Karpas-422 (cell line): ENCODE data around the gene TECPR2. TPM values are rescaled to one million over a fixed set of nuclear protein-coding genes. Genes with fewer than 3 reads are reported as not detected.

Experiments
- DNase-seq: peaks from one replicate; pipeline ENCODE4 v3.0.0-alpha.2; 2015
- H2AFZ ChIP-seq: fragments of 200-600 bp; sonication (generic); 2 replicates; pipeline ENCODE4 v1.6.1; 2014; ENCODE audit warnings: antibody characterized with exemption, low read length, mixed read lengths
- H3K27ac ChIP-seq: fragments of 200-600 bp; sonication (generic); 2 replicates; pipeline ENCODE4 v1.5.1; 2014; ENCODE audit warnings: mild to moderate bottlenecking, low read length, moderate library complexity
- H3K27me3 ChIP-seq: fragments of 200-600 bp; sonication (generic); 2 replicates; pipeline ENCODE4 v1.6.1; 2014; ENCODE audit warnings: low read length, mixed read lengths
- H3K36me3 ChIP-seq: fragments of 200-600 bp; sonication (generic); 2 replicates; pipeline ENCODE4 v1.6.1; 2014; ENCODE audit warnings: low read length, mixed read lengths; ENCODE audit not compliant: insufficient read depth
- H3K4me1 ChIP-seq: fragments of 200-600 bp; sonication (generic); 2 replicates; pipeline ENCODE4 v1.6.1; 2014; ENCODE audit warnings: mild to moderate bottlenecking, low read length, mixed read lengths
- H3K4me2 ChIP-seq: fragments of 200-600 bp; sonication (generic); 2 replicates; pipeline ENCODE4 v1.6.1; 2014; ENCODE audit warnings: low read length, low read depth, mild to moderate bottlenecking; ENCODE audit not compliant: poor library complexity, severe bottlenecking
- H3K4me3 ChIP-seq: fragments of 200-600 bp; sonication (generic); 2 replicates; pipeline ENCODE4 v1.5.1; 2014; ENCODE audit warnings: mild to moderate bottlenecking, antibody characterized with exemption, low read length, mixed read lengths
- H3K79me2 ChIP-seq: fragments of 200-600 bp; sonication (generic); 2 replicates; pipeline ENCODE4 v1.6.1; 2014; ENCODE audit warnings: mild to moderate bottlenecking, low read length, mixed read lengths
- H3K9ac ChIP-seq: fragments of 200-600 bp; sonication (generic); 2 replicates; pipeline ENCODE4 v1.6.0; 2014; ENCODE audit warnings: low read length
- H3K9me2 ChIP-seq: fragments of 200-600 bp; sonication (generic), shearing (Covaris generic); replicated peaks from 2 replicates; pipeline ENCODE4 v1.6.0; 2014; ENCODE audit warnings: mild to moderate bottlenecking, low read length, moderate library complexity; ENCODE audit not compliant: insufficient read depth
- H3K9me3 ChIP-seq: fragments of 300-700, 200-600 bp; sonication (generic); 2 replicates; pipeline ENCODE4 v1.6.1; 2014; ENCODE audit warnings: low read length, mixed read lengths
- H4K20me1 ChIP-seq: fragments of 200-600 bp; sonication (generic); 2 replicates; pipeline ENCODE4 v1.6.1; 2014; ENCODE audit warnings: mild to moderate bottlenecking, antibody characterized with exemption, low read length, low read depth; ENCODE audit not compliant: insufficient read depth
- total RNA-seq: library from RNA; depleted of rRNA; stranded (reverse); fragments of >200 nt; shearing (Covaris generic); gene quantifications from 2 replicates; pipeline ENCODE4 v1.2.3, GENCODE V29; 2014; ENCODE audit warnings: low replicate concordance

TECPR2 gene
- total RNA-seq, 1 experiment from 2014 or later, result 10.3 TPM

DNA sequence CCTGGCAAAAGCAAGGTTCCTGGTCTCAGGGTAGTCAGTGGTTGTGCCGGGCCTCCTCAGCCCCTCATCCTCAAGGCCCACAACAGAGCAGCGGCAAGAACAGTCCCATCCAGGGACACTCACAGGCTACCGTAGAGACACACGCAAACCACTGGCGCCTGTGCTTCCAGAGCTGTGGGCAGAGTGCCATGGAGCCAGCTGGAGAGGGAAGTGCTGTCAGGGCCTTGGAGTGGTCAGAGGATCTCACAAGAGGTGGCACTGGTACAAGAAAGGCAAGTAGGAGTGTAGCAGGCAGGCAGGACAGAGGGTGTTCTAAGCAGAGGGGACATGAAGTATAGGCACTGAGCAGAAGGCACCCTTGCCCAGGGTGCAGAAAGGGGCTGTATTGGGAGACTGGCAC, 112.2 kb downstream of the TECPR2 start:
- no peak overlapping the region for H3K4me2 ChIP-seq
- no peaks in the 10 kb centered on the region for H3K27me3 ChIP-seq
- no peaks in the 10 kb centered on the region for H3K4me1 ChIP-seq
- H3K9ac ChIP-seq, result no peak overlapping the region
- no peaks in the 10 kb centered on the region for H3K36me3 ChIP-seq
- H3K9me3 ChIP-seq, result no peaks in the 10 kb centered on the region
- H2AFZ ChIP-seq, result no peak overlapping the region
- no peak overlapping the region for H3K27ac ChIP-seq
- DNase-seq, result no peak
- H4K20me1 ChIP-seq, result no peaks in the 10 kb centered on the region
- no peak overlapping the region for H3K4me3 ChIP-seq
- H3K79me2 ChIP-seq, result no peaks in the 10 kb centered on the region
- no peaks in the 10 kb centered on the region for H3K9me2 ChIP-seq

DNA sequence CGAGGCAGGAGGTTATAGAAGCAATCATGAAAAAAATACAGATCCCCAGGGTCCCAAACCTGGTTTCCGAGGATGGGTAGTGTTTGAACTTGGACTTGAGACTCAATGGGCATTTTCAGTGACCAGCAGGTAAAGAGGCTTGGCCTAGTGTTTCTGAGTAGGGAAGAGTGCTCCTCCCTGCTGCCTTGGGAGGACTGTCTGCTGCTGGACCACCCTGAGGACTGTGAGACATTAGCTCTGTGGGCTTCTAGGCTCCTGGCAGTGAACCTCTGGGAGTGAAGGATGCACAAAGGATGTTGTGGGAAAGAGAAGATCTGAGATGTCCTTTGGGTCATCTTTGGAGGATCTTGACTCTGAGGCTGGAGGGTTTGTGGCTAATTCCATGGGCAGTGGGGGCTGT, 116.4 kb downstream of the TECPR2 start:
- Histone ChIP-seq H3K27me3 (no peaks in the 10 kb centered on the region), H2AFZ (no peak overlapping the region), H4K20me1 (no peaks in the 10 kb centered on the region), H3K9me3 (no peaks in the 10 kb centered on the region), H3K4me2 (no peak overlapping the region), H3K9ac (no peak overlapping the region), H3K27ac (no peak overlapping the region), H3K4me1 (no peaks in the 10 kb centered on the region), H3K36me3 (no peaks in the 10 kb centered on the region), H3K4me3 (no peak overlapping the region), H3K9me2 (no peaks in the 10 kb centered on the region), H3K79me2 (no peaks in the 10 kb centered on the region)
- DNase-seq, result no peak

DNA sequence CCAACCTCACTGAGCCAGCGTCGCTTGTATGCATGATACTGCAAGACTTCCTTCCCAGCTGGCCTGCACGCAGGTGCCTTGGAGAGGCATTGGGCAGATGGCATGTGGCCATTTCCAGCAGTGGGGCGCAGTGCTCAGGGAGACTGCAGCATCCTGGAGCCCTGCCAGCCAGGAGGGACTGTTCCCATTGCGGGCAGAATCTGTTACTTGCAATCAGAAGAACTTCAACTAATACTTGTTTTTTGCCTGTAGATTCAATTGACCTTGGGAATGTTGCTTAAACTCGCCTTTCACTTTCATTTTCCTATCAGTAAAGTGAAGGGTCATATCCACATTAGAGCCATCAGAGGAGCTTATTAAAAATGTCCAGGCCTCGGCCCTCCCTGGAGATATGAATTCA, 117.0 kb downstream of the TECPR2 start:
- DNase-seq, result no peak
- Histone ChIP-seq H3K4me3 (no peak overlapping the region), H3K79me2 (no peaks in the 10 kb centered on the region), H3K4me2 (no peak overlapping the region), H3K4me1 (no peaks in the 10 kb centered on the region), H2AFZ (no peak overlapping the region), H4K20me1 (no peaks in the 10 kb centered on the region), H3K27ac (no peak overlapping the region), H3K36me3 (no peaks in the 10 kb centered on the region), H3K9ac (no peak overlapping the region), H3K27me3 (no peaks in the 10 kb centered on the region), H3K9me3 (no peaks in the 10 kb centered on the region), H3K9me2 (no peaks in the 10 kb centered on the region)

DNA sequence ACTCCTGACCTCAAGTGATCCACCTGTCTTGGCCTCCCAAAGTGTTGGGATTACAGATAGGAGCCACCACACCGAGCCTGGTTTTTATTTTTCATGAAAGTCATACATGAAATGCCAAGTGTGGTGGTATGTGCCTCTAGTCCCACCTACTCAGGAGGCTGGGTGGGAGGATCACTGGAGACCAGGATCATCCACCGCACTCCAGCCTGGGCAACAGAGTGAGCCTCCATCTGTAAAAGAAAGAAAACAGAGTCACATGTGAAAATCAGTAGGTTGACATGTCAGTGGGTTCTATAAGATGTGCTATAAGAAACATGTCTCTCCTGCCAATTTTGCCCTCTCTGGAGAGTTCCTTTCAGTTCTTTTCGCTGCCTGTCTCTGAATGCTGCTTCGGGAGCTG, 118.6 kb downstream of the TECPR2 start:
- no peaks in the 10 kb centered on the region for H3K79me2 ChIP-seq
- H3K36me3 ChIP-seq, result no peaks in the 10 kb centered on the region
- DNase-seq, result no peak
- no peaks in the 10 kb centered on the region for H4K20me1 ChIP-seq
- H2AFZ ChIP-seq, result no peak overlapping the region
- H3K9ac ChIP-seq, result no peak overlapping the region
- H3K9me3 ChIP-seq, result no peaks in the 10 kb centered on the region
- H3K4me2 ChIP-seq, result no peak overlapping the region
- no peak overlapping the region for H3K4me3 ChIP-seq
- H3K27me3 ChIP-seq, result no peaks in the 10 kb centered on the region
- no peaks in the 10 kb centered on the region for H3K9me2 ChIP-seq
- no peaks in the 10 kb centered on the region for H3K4me1 ChIP-seq
- no peak overlapping the region for H3K27ac ChIP-seq

DNA sequence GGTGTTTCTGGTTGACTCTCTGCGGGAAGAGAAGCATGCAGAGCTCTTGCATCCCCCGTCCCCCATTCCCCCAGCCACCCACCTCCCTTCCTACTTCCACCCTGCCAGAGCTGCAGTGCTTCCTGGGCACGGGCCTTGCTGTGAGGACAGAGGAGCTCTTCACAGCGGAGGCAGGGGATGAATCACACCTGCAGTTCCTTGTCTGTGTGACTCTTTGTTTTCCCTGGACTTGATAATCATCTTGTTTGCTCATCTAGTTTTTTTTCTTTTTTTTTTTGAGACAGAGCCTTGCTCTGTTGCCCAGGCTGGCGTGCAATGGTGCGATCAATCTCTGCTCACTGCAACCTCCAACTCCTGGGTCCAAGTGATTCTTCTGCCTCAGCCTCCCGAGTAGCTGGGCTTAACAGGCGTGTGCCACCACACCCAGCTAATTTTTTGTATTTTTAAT, 119.1 kb downstream of the TECPR2 start:
- no peaks in the 10 kb centered on the region for H3K9me3 ChIP-seq
- no peaks in the 10 kb centered on the region for H3K36me3 ChIP-seq
- no peak for DNase-seq
- no peak overlapping the region for H3K4me2 ChIP-seq
- H3K9me2 ChIP-seq, result no peaks in the 10 kb centered on the region
- no peaks in the 10 kb centered on the region for H4K20me1 ChIP-seq
- H2AFZ ChIP-seq, result no peak overlapping the region
- no peak overlapping the region for H3K27ac ChIP-seq
- H3K4me1 ChIP-seq, result no peaks in the 10 kb centered on the region
- no peak overlapping the region for H3K4me3 ChIP-seq
- no peak overlapping the region for H3K9ac ChIP-seq
- no peaks in the 10 kb centered on the region for H3K27me3 ChIP-seq
- no peaks in the 10 kb centered on the region for H3K79me2 ChIP-seq

DNA sequence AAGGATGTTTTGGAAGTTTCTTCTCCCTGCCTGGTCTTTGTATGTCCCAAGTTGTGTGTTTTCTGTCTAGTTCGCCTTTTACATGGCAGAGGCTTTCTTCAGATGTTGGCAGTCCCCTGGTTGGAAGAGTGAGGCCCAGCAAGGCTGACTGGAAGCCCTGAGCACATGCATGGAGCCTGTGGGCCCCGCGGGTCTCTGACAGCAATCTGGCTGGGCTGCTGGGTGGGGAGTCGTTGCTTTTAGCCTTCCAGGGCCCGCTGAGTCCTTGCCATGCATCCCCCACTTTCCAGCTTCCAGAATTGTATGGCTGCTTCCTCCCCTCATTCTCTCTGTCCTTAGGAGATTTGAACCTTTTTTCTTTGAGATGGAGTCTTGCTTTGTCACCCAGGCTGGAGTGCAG, 121.6 kb downstream of the TECPR2 start:
- no peak overlapping the region for H3K9ac ChIP-seq
- no peak for DNase-seq

DNA sequence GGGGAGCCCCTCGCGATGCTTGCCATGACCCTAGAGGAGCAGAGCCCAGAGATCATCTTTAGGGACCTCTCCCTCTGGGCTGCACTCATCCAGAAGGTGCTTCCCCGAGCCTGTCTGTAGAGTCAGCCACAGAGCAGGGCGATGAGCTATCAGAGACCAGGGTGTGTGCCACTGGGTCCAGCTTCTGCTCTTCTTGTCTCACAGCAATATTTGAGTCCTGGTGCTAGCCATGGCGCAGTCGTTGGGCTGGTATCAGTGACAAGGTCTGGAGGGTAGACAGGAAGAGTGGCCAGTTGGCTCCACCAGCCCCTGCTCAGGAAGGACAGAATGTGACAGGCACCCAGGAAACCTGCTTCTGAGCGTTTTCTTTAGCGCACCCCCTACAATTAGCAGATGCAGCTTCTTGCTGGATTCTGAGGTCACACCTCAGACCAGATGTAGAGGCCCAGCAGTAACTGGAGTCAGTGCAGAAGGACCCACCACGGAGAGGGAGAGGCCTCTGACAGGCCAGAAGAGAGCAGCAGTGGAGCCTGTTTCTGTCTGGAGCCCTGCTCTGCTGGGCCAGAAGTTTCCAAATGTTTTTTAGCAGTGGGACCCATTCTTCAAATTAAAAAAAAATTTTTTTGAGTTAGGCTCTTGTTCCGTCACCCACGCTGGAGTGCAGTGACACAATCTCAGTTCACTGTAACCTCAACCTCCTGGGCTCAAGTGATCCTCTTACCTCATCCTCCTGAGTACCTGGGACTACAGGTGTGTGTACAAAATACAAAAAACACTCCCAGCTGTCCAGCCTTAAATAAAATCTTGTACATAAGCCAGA, 123.2 kb downstream of the TECPR2 start:
- Histone ChIP-seq H2AFZ (no peak overlapping the region), H3K79me2 (no peaks in the 10 kb centered on the region), H3K9me2 (no peaks in the 10 kb centered on the region), H3K9ac (no peak overlapping the region), H3K27me3 (no peaks in the 10 kb centered on the region), H3K9me3 (no peaks in the 10 kb centered on the region), H3K4me1 (no peaks in the 10 kb centered on the region), H3K4me2 (no peak overlapping the region), H3K4me3 (no peak overlapping the region), H3K27ac (no peak overlapping the region), H3K36me3 (no peaks in the 10 kb centered on the region), H4K20me1 (no peaks in the 10 kb centered on the region)
- no peak for DNase-seq

More for the DNA sequence above, 121.6 kb downstream of the TECPR2 start:
- no peaks in the 10 kb centered on the region for H3K9me3 ChIP-seq
- no peak overlapping the region for H3K4me2 ChIP-seq
- H3K4me3 ChIP-seq, result no peak overlapping the region
- H3K9me2 ChIP-seq, result no peaks in the 10 kb centered on the region
- no peak overlapping the region for H2AFZ ChIP-seq
- H4K20me1 ChIP-seq, result no peaks in the 10 kb centered on the region
- no peaks in the 10 kb centered on the region for H3K36me3 ChIP-seq
- no peaks in the 10 kb centered on the region for H3K79me2 ChIP-seq
- H3K4me1 ChIP-seq, result no peaks in the 10 kb centered on the region
- H3K27ac ChIP-seq, result no peak overlapping the region
- no peaks in the 10 kb centered on the region for H3K27me3 ChIP-seq

DNA sequence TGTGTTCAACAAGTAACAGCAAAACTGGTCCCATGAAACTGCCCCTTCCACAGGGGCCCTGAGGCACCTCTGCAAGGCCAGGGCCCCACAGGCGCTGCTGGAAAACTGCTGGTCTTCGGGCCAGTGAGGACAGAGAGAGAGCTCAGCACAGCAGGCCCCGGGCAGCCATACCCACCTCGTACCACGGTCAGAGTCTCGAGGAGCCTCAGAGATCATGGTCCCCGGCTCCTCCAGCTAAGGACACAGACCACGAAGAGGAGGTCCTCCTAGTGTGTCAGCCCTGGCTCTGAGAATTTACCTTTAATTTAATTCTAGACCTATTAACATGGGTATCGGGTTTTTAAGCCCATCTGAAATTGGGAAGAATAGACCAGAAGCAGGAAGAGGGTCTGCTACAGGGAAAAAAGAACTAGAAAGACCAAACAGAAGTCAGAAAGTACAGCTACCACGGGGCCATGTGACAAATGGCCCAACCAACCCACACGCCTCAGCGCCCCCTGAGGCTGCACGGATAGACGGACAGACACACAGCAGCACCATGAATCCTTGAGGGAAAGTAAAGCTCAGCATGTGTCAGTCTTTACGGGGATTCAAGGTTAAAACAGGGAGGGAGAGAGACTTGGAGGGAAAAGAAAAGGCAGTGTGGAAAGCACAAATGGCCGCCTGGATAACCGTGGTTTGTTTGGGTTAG, 123.9 kb downstream of the TECPR2 start:
- H3K27ac ChIP-seq, result no peak overlapping the region
- no peaks in the 10 kb centered on the region for H3K79me2 ChIP-seq
- no peak for DNase-seq
- no peaks in the 10 kb centered on the region for H3K36me3 ChIP-seq
- no peaks in the 10 kb centered on the region for H3K4me1 ChIP-seq
- no peaks in the 10 kb centered on the region for H3K9me2 ChIP-seq
- H4K20me1 ChIP-seq, result no peaks in the 10 kb centered on the region
- H2AFZ ChIP-seq, result no peak overlapping the region
- no peaks in the 10 kb centered on the region for H3K27me3 ChIP-seq
- H3K9ac ChIP-seq, result no peak overlapping the region
- no peak overlapping the region for H3K4me2 ChIP-seq
- H3K9me3 ChIP-seq, result no peaks in the 10 kb centered on the region
- H3K4me3 ChIP-seq, result no peak overlapping the region
